HL-60 (cell line): ENCODE results near the gene HAGHL.
"Not testable (repeated sequence)": the region's sequence is repeated elsewhere in the genome, so short reads cannot be mapped to it uniquely, and the experiment has no call there.

Experiments
- DNase-seq, 2 experiments: peaks; one replicate each; pipeline ENCODE4 v3.0.0-alpha.2; 2010 to 2020; ENCODE audit warnings: low read depth in 1 of 2, low spot score in 1 of 2
- H3K27ac ChIP-seq: fragments of 250-450 bp; sonication (Bioruptor Pico); replicated peaks from 2 replicates; pipeline ENCODE4 v1.5.1; 2020; ENCODE audit warnings: mild to moderate bottlenecking, moderate library complexity
- H3K27me3 ChIP-seq: fragments of 250-450 bp; sonication (Bioruptor Pico); 2 replicates; pipeline ENCODE4 v1.5.1; 2021; ENCODE audit warnings: mild to moderate bottlenecking, moderate library complexity; ENCODE audit not compliant: insufficient read depth, poor library complexity, severe bottlenecking
- H3K4me3 ChIP-seq: replicated peaks from 2 replicates; pipeline ENCODE4 v1.5.1; 2011; ENCODE audit warnings: mild to moderate bottlenecking, control low read depth, low read length; ENCODE audit not compliant: insufficient read depth
- GABPA ChIP-seq: IDR thresholded peaks from 2 replicates; pipeline ENCODE4 v1.6.1; 2012; ENCODE audit warnings: low read depth
- POLR2AphosphoS5 ChIP-seq: IDR thresholded peaks from 2 replicates; pipeline ENCODE4 v1.6.1; 2012; ENCODE audit warnings: low read depth
- SPI1 ChIP-seq: IDR thresholded peaks from 2 replicates; pipeline ENCODE4 v1.6.1; 2012; ENCODE audit warnings: low read depth, mild to moderate bottlenecking, borderline replicate concordance
- TF ChIP-seq, protein P1 (sequence below): IDR thresholded peaks from one replicate; pipeline ENCODE4 v1.5.1; 2011; ENCODE audit warnings: low read length, control low read depth, inconsistent platforms; ENCODE audit not compliant: insufficient read depth
- TF ChIP-seq, protein P2 (sequence below): IDR thresholded peaks from 2 replicates; pipeline ENCODE4 v1.6.1; 2012; ENCODE audit warnings: low read depth; ENCODE audit not compliant: insufficient replicate concordance

Gene HAGHL

DNA sequence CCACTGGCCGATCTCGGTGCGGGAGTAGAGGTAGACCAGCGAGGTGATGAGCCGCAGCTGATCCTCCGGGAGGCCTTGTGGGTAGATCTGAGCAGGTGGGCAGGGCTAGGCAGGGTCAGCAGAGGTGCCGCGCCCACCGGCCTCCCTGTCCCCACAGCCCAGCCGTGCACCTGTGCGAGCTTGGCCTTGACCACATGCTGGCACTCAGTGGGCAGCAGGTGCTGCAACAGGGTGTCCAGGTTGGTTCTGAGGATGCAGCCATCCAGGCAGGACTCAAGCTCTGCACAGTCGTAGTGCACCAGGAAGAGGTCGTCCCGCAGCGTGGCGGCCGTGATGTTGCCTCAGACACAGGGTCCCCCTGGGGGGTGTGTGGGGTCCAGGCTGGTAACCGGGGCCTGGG is 46.1 kb downstream of the HAGHL start:
- no peak overlapping the region for H3K27ac ChIP-seq
- H3K4me3 ChIP-seq: no peak overlapping the region
- TF ChIP-seq GABPA: no peak
- TF ChIP-seq, protein P1, sequence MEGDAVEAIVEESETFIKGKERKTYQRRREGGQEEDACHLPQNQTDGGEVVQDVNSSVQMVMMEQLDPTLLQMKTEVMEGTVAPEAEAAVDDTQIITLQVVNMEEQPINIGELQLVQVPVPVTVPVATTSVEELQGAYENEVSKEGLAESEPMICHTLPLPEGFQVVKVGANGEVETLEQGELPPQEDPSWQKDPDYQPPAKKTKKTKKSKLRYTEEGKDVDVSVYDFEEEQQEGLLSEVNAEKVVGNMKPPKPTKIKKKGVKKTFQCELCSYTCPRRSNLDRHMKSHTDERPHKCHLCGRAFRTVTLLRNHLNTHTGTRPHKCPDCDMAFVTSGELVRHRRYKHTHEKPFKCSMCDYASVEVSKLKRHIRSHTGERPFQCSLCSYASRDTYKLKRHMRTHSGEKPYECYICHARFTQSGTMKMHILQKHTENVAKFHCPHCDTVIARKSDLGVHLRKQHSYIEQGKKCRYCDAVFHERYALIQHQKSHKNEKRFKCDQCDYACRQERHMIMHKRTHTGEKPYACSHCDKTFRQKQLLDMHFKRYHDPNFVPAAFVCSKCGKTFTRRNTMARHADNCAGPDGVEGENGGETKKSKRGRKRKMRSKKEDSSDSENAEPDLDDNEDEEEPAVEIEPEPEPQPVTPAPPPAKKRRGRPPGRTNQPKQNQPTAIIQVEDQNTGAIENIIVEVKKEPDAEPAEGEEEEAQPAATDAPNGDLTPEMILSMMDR: no peak
- no peak for DNase-seq
- no peaks in the 10 kb centered on the region for H3K27me3 ChIP-seq

DNA sequence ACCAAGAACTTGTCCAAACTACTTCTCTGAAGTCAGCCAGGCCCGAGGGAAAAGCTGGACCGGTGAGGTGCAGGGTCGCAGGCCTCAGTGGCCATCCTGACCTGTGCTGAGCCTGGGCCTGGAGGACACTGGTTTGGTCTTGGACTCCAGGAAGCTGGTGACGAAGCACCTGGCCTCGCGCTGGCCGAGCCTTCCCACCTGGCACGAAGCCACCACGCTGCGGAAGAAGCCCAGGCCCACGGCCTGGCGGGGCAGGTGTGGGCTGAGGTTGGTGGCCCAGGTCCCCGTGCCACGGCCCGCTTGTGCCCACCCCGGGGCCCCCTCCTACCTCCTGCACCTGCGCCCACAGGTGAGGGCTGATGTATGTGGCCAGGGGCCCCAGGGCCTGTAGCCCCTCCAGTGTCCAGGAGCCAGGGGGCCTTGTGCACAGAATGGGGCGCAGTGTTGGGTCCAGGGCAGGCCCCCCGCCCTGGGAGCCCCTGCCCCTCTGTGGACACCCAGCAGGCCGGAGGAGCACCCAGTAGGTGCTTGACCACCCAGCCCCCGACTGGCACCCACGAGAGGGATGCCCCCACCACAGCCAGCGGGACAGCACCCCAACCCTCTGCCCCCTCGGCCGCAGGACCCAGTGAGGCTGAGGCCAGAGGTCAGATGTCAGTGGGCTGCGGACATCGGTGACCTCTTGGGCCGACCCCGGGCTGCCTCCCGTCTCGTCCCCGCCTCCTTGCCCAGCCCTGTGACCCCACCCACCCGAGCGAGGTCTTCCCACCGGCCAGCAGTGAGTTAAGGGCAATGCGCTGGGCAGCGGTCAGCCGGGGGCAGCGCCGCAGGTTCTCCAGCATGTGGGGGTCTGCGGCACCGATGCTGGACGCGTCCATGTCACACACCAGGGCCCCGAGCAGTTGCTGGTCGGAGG is 47.4 kb downstream of the HAGHL start:
- Histone ChIP-seq H3K27me3 (peaks cover 3% of the 10 kb centered on the region), H3K4me3 (no peak overlapping the region), H3K27ac (no peak overlapping the region)
- no peak for DNase-seq
- TF ChIP-seq SPI1: no peak
- TF ChIP-seq, protein P1: no peak
- no peak for TF ChIP-seq GABPA
- no peak for TF ChIP-seq POLR2AphosphoS5
- TF ChIP-seq, protein P2, sequence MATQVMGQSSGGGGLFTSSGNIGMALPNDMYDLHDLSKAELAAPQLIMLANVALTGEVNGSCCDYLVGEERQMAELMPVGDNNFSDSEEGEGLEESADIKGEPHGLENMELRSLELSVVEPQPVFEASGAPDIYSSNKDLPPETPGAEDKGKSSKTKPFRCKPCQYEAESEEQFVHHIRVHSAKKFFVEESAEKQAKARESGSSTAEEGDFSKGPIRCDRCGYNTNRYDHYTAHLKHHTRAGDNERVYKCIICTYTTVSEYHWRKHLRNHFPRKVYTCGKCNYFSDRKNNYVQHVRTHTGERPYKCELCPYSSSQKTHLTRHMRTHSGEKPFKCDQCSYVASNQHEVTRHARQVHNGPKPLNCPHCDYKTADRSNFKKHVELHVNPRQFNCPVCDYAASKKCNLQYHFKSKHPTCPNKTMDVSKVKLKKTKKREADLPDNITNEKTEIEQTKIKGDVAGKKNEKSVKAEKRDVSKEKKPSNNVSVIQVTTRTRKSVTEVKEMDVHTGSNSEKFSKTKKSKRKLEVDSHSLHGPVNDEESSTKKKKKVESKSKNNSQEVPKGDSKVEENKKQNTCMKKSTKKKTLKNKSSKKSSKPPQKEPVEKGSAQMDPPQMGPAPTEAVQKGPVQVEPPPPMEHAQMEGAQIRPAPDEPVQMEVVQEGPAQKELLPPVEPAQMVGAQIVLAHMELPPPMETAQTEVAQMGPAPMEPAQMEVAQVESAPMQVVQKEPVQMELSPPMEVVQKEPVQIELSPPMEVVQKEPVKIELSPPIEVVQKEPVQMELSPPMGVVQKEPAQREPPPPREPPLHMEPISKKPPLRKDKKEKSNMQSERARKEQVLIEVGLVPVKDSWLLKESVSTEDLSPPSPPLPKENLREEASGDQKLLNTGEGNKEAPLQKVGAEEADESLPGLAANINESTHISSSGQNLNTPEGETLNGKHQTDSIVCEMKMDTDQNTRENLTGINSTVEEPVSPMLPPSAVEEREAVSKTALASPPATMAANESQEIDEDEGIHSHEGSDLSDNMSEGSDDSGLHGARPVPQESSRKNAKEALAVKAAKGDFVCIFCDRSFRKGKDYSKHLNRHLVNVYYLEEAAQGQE: no peak

DNA sequence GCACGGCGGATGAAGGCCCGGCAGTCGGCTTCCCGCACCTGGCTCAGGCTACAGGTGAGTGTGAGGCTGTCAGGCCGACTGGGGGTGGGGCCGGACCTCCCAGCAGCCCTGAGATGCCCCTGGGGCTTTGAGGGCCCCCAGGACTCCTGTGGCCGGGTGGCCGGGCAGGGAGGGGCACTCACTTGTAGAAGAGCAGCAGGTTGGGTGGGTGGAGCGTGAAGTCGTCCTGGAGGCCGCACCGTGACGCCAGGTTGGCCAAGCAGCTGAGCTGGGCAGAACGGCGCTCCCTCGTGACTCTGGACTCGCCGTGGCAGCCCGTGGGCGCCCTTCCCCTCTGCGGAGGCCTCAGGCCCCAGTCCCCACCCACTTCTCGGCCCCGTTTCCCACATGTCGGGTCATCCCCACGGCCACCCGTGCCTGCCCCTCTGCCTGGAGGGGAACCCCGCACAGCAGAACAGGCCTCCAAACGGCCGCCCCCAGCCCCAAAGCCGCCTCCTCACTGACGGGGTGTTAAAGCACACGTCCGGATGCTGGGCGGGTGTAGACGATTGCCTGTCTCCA is 48.4 kb downstream of the HAGHL start:
- Histone ChIP-seq H3K27ac (no peak overlapping the region), H3K4me3 (no peak overlapping the region), H3K27me3 (peaks cover 3% of the 10 kb centered on the region)
- no peak for DNase-seq
- TF ChIP-seq SPI1 (no peak), GABPA (no peak), POLR2AphosphoS5 (no peak)
- TF ChIP-seq, protein P2: no peak
- TF ChIP-seq, protein P1: no peak

DNA sequence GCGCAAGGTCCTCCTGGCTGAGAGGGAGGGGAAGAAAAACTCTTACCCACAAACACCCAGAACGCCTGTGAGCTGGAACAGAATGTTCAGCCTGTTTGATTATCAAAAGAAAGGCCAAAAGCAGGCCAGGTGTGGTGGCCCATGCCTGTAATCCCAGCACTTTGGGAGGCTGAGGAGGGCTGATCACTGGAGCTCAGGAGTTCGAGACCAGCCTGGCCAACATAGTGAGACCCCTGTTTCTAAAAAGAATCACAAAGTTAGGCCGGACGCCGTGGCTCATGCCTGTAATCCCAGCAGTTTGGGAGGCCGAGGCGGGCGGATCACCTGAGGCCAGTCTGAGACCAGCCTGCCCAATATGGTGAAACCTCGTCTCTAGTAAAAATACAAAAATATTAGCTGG is 49.4 kb downstream of the HAGHL start:
- not testable (repeated sequence) for H3K27me3 ChIP-seq, DNase-seq, H3K27ac ChIP-seq, H3K4me3 ChIP-seq
